ENCODE data around the gene IGF1R. TPM values are rescaled to one million over a fixed set of nuclear protein-coding genes. Genes with fewer than 3 reads are reported as not detected.

The IGF1R gene
- total and polyA plus RNA-seq, 2 of the 8 experiments (the other 6 are each of a cell fraction or from before 2014, with no cell fraction given) = 32.9 to 109 TPM

GRCh38 chr15:98903377-98904018 lies 255.2 kb downstream of the IGF1R start:
- DNase-seq (ENCODE audit: low read depth in 1 of 2, low spot score in 2 of 2) (no peak), FAIRE-seq (no peak)
- no peak overlapping the region for H4K5ac ChIP-seq (ENCODE audit: insufficient read length, low read depth, low read length)
- H3K14ac ChIP-seq (ENCODE audit: insufficient read length) = no peak overlapping the region
- H2BK120ac ChIP-seq (replicated peaks; ENCODE audit: low read depth, low read length) = no peak overlapping the region
- H3K23me2 ChIP-seq (ENCODE audit: low read depth, low read length) = no peaks in the 10 kb centered on the region
- no peak overlapping the region for H3K9ac ChIP-seq (replicated peaks in 1 of 4; ENCODE audit: extremely low read depth in 1 of 4, low read depth in 3 of 4, low read length in 3 of 4)
- no peak overlapping the region for H2BK12ac ChIP-seq (ENCODE audit: low read depth, low read length)
- no peak overlapping the region for H3K4me3 ChIP-seq (ENCODE audit: extremely low read depth in 1 of 4, insufficient read depth in 2 of 4, low read depth in 3 of 4, low read length in 4 of 4)
- no peak overlapping the region for H3K4ac ChIP-seq (replicated peaks; ENCODE audit: insufficient read length, low read depth, low read length)
- no peak overlapping the region for H2BK15ac ChIP-seq (ENCODE audit: low read length)
- no peak overlapping the region for H2BK5ac ChIP-seq (ENCODE audit: low read depth, low read length)
- peaks cover 0 to 6% (median 1%) of the 10 kb centered on the region in 4 experiments; a peak in 2 of 8 replicates for H3K36me3 ChIP-seq (ENCODE audit: control insufficient read depth in 2 of 4, insufficient read depth in 4 of 4, low read length in 3 of 4)
- no peak overlapping the region for H3K56ac ChIP-seq (replicated peaks; ENCODE audit: insufficient read length, low read depth, low read length)
- no peaks in the 10 kb centered on the region for H3K27me3 ChIP-seq (replicated peaks in 1 of 4; ENCODE audit: control insufficient read depth in 3 of 4, extremely low read depth in 1 of 4, insufficient read depth in 3 of 4, low read length in 3 of 4)
- no peak overlapping the region for H3K23ac ChIP-seq (ENCODE audit: insufficient read length)
- H4K20me1 ChIP-seq (replicated peaks in 1 of 2; ENCODE audit: control insufficient read depth in 1 of 2, insufficient read depth in 2 of 2, low read length in 2 of 2) = peaks cover 13% of the 10 kb centered on the region in 2 experiments
- H4K91ac ChIP-seq (replicated peaks; ENCODE audit: insufficient read length, low read length) = no peak overlapping the region
- no peak overlapping the region for H3K4me2 ChIP-seq (ENCODE audit: insufficient read depth in 1 of 2, low read depth in 2 of 2, low read length in 2 of 2)
- H4K8ac ChIP-seq (ENCODE audit: extremely low read depth, insufficient read depth, low read length) = no peak overlapping the region
- H3K79me2 ChIP-seq (ENCODE audit: control insufficient read depth in 1 of 2, insufficient read depth in 2 of 2, low read length in 2 of 2) = peaks cover 0 to 22% of the 10 kb centered on the region in 2 experiments; a peak in 1 of 4 replicates
- no peak overlapping the region for H2AK5ac ChIP-seq (ENCODE audit: low read depth, low read length)
- H2BK20ac ChIP-seq (ENCODE audit: low read length) = no peak overlapping the region
- H3K79me1 ChIP-seq (ENCODE audit: low read depth, low read length) = peaks cover 8% of the 10 kb centered on the region
- no peak overlapping the region for H2AFZ ChIP-seq (ENCODE audit: low read length)
- H3K27ac ChIP-seq (ENCODE audit: low read depth, low read length) = no peak overlapping the region
- no peaks in the 10 kb centered on the region for H3K9me3 ChIP-seq (ENCODE audit: insufficient read depth in 2 of 2, low read depth in 1 of 2, low read length in 1 of 2)
- H3K18ac ChIP-seq (ENCODE audit: extremely low read depth, low read length) = no peak overlapping the region
- POLR2A ChIA-PET (ENCODE audit: partially characterized antibody) = interaction anchor here (1.2 kb wide), 1 partner anchor 22 kb away, joined by 3 read pairs; no protein-coding TSS in a partner anchor
- WGBS, 2 experiments (ENCODE audit: extremely low coverage in 1 of 2, insufficient coverage in 1 of 2, insufficient read length in 1 of 2, insufficient replicate concordance in 2 of 2, low coverage in 1 of 2, low lambda C conversion rate in 2 of 2, missing lambda C conversion rate in 1 of 2) = 96% methylated on average over 9 of the region's 9 CpGs; no CpG with 5 or more reads in 1 of the 2 experiments
- peaks cover 6 to 22% (median 16%) of the 10 kb centered on the region in 4 experiments for H3K4me1 ChIP-seq (replicated peaks in 1 of 4; ENCODE audit: control insufficient read depth in 3 of 4, insufficient read depth in 4 of 4, low read length in 3 of 4)
- CTCF ChIA-PET (ENCODE audit: partially characterized antibody) = interaction anchor here (0.6 to 5.9 kb wide), 26 partner anchors 8 to 443 kb away, joined by 3 to 54 read pairs (median 4); partner anchors contain the start of gene IGF1R
- TF ChIP-seq CHD1 (IDR thresholded peaks at IDR 0.05; ENCODE audit: low read depth, low read length) (no peak), RAD21 (IDR thresholded peaks at IDR 0.05 in 1 of 2, conservative IDR thresholded peaks at IDR 0.05 in 1 of 2; ENCODE audit: low read depth in 2 of 2, low read length in 2 of 2) (no peak), EGR1 (IDR thresholded peaks at IDR 0.05; ENCODE audit: borderline replicate concordance, low read depth, low read length) (no peak), POLR2AphosphoS5 (IDR thresholded peaks at IDR 0.05; ENCODE audit: low read depth, low read length) (no peak), HDAC2 (IDR thresholded peaks at IDR 0.05; ENCODE audit: borderline replicate concordance in 1 of 2, low read depth in 2 of 2, low read length in 2 of 2) (no peak), SRF (IDR thresholded peaks at IDR 0.05; ENCODE audit: low read depth, low read length) (no peak), ZNF274 (IDR thresholded peaks at IDR 0.05; ENCODE audit: borderline replicate concordance, extremely low read depth, low read length) (no peak), SP2 (IDR thresholded peaks at IDR 0.05; ENCODE audit: low read length) (no peak), NANOG (IDR thresholded peaks at IDR 0.05; ENCODE audit: insufficient read depth, low read depth, low read length, poor library complexity, severe bottlenecking) (no peak), MAX (IDR thresholded peaks at IDR 0.05) (no peak), KDM1A (IDR thresholded peaks at IDR 0.05; ENCODE audit: borderline replicate concordance, low read length) (no peak), SP1 (IDR thresholded peaks at IDR 0.05; ENCODE audit: low read depth, low read length) (no peak), SIX5 (IDR thresholded peaks at IDR 0.05; ENCODE audit: low read depth, low read length) (no peak)
